Large intestine (tissue), 3 donors: Measurements from ENCODE around the gene CSTF1. TPM values are rescaled to one million over a fixed set of nuclear protein-coding genes. Genes with fewer than 3 reads are reported as not detected.

Source experiments
- DNase-seq, 2 donors: peaks; one replicate each; pipeline versions ENCODE4 v3.0.0 to v3.0.0-alpha.2; 2013
- H3K27ac ChIP-seq: one replicate; pipeline ENCODE4 v1.5.1; 2013; ENCODE audit warnings: low read length
- H3K27me3 ChIP-seq: 2 replicates; pipeline ENCODE4 v1.6.1; 2013; ENCODE audit warnings: low read length; ENCODE audit not compliant: control insufficient read depth, insufficient read depth
- H3K36me3 ChIP-seq: 2 replicates; pipeline ENCODE4 v1.6.1; 2013; ENCODE audit warnings: low read length; ENCODE audit not compliant: control insufficient read depth, insufficient read depth
- H3K4me1 ChIP-seq: one replicate; pipeline ENCODE4 v1.6.1; 2013; ENCODE audit warnings: low read length; ENCODE audit not compliant: control insufficient read depth, insufficient read depth
- H3K4me3 ChIP-seq: one replicate; pipeline ENCODE4 v1.5.1; 2013; ENCODE audit warnings: low read length
- H3K9me3 ChIP-seq: one replicate; pipeline ENCODE4 v1.6.1; 2013; ENCODE audit warnings: mild to moderate bottlenecking, low read depth, low read length, moderate library complexity; ENCODE audit not compliant: control insufficient read depth
- whole genome bisulfite sequencing: methylation state at CpG from one replicate; pipeline ENCODE4 v1.1.5; 2013; ENCODE audit warnings: low lambda C conversion rate; ENCODE audit not compliant: insufficient coverage; 5-methylcytosine and 5-hydroxymethylcytosine counted together
- polyA plus RNA-seq: library from polyadenylated mRNA; unstranded; fragments of 120-200 nt; gene quantifications from one replicate; pipeline ENCODE4 v1.2.1, GENCODE V29; 2013

CSTF1 gene
- polyA plus RNA-seq, 1 donor = 27.6 TPM

GRCh38 chr20:56414842-56415765 is 22.7 kb downstream of the CSTF1 start:
- no peak overlapping the region for H3K27ac ChIP-seq
- peaks cover 3% of the 10 kb centered on the region for H3K36me3 ChIP-seq
- no peak for DNase-seq
- no peaks in the 10 kb centered on the region for H3K9me3 ChIP-seq
- no peaks in the 10 kb centered on the region for H3K27me3 ChIP-seq
- no CpG with 5 or more reads among the region's 12 CpGs for WGBS
- no peak overlapping the region for H3K4me3 ChIP-seq
- H3K4me1 ChIP-seq = no peaks in the 10 kb centered on the region

GRCh38 chr20:56417402-56417801 is 25.0 kb downstream of the CSTF1 start:
- Histone ChIP-seq H3K36me3 (peaks cover 3% of the 10 kb centered on the region), H3K27me3 (no peaks in the 10 kb centered on the region), H3K4me1 (no peaks in the 10 kb centered on the region), H3K4me3 (no peak overlapping the region), H3K9me3 (no peaks in the 10 kb centered on the region), H3K27ac (no peak overlapping the region)
- DNase-seq = no peak
- 100% methylated on average over 1 of the region's 7 CpGs for WGBS

GRCh38 chr20:56417911-56418310 is 25.5 kb downstream of the CSTF1 start:
- Histone ChIP-seq H3K4me1 (no peaks in the 10 kb centered on the region), H3K27ac (no peak overlapping the region)
- no CpG with 5 or more reads among the region's 4 CpGs for WGBS

GRCh38 chr20:56418385-56418861 is 26.0 kb downstream of the CSTF1 start:
- Histone ChIP-seq H3K36me3 (peaks cover 3% of the 10 kb centered on the region), H3K27ac (no peak overlapping the region)
- no peak for DNase-seq

More at GRCh38 chr20:56417911-56418310, 25.5 kb downstream of the CSTF1 start:
- Histone ChIP-seq H3K9me3 (no peaks in the 10 kb centered on the region), H3K36me3 (peaks cover 3% of the 10 kb centered on the region), H3K4me3 (no peak overlapping the region), H3K27me3 (no peaks in the 10 kb centered on the region)
- DNase-seq = no peak

GRCh38 chr20:56420028-56420427 is 27.6 kb downstream of the CSTF1 start:
- WGBS = 100% methylated on average over 1 of the region's 2 CpGs
- H3K4me1 ChIP-seq = no peaks in the 10 kb centered on the region
- H3K9me3 ChIP-seq = no peaks in the 10 kb centered on the region
- H3K27me3 ChIP-seq = no peaks in the 10 kb centered on the region
- DNase-seq = no peak
- no peak overlapping the region for H3K27ac ChIP-seq
- H3K4me3 ChIP-seq = no peak overlapping the region
- peaks cover 3% of the 10 kb centered on the region for H3K36me3 ChIP-seq

More at GRCh38 chr20:56418385-56418861, 26.0 kb downstream of the CSTF1 start:
- no peaks in the 10 kb centered on the region for H3K9me3 ChIP-seq
- no peak overlapping the region for H3K4me3 ChIP-seq
- no peaks in the 10 kb centered on the region for H3K27me3 ChIP-seq
- 85% methylated on average over 5 of the region's 11 CpGs for WGBS
- no peaks in the 10 kb centered on the region for H3K4me1 ChIP-seq

- no peak overlapping the region for H3K4me3 ChIP-seq
- no peaks in the 10 kb centered on the region for H3K27me3 ChIP-seq
- H3K27ac ChIP-seq = no peak overlapping the region
- H3K36me3 ChIP-seq = peaks cover 3% of the 10 kb centered on the region
- DNase-seq = no peak
- no peaks in the 10 kb centered on the region for H3K9me3 ChIP-seq
- H3K4me1 ChIP-seq = no peaks in the 10 kb centered on the region
- no CpG with 5 or more reads among the region's 11 CpGs for WGBS
These were observed 28.7 kb downstream of the CSTF1 start for GRCh38 chr20:56420940-56421688.

- no peak for DNase-seq
- no peaks in the 10 kb centered on the region for H3K36me3 ChIP-seq
- no peaks in the 10 kb centered on the region for H3K4me1 ChIP-seq
- H3K9me3 ChIP-seq = no peaks in the 10 kb centered on the region
- WGBS = 73% methylated on average over 2 of the region's 9 CpGs
- H3K27ac ChIP-seq = no peak overlapping the region
- no peaks in the 10 kb centered on the region for H3K27me3 ChIP-seq
- H3K4me3 ChIP-seq = no peak overlapping the region
These were observed 29.8 kb downstream of the CSTF1 start for GRCh38 chr20:56422076-56422823.

GRCh38 chr20:56422824-56423189 is 30.4 kb downstream of the CSTF1 start:
- no peaks in the 10 kb centered on the region for H3K4me1 ChIP-seq
- DNase-seq = no peak
- H3K36me3 ChIP-seq = no peaks in the 10 kb centered on the region
- WGBS = no CpG with 5 or more reads among the region's 4 CpGs
- no peak overlapping the region for H3K4me3 ChIP-seq
- no peaks in the 10 kb centered on the region for H3K27me3 ChIP-seq
- H3K9me3 ChIP-seq = no peaks in the 10 kb centered on the region
- H3K27ac ChIP-seq = no peak overlapping the region

GRCh38 chr20:56423211-56423610 is 30.8 kb downstream of the CSTF1 start:
- H3K4me3 ChIP-seq = no peak overlapping the region
- H3K27ac ChIP-seq = no peak overlapping the region
- H3K4me1 ChIP-seq = no peaks in the 10 kb centered on the region
- no peak for DNase-seq
- no peaks in the 10 kb centered on the region for H3K9me3 ChIP-seq
- 100% methylated on average over 1 of the region's 1 CpG for WGBS
- no peaks in the 10 kb centered on the region for H3K27me3 ChIP-seq
- no peaks in the 10 kb centered on the region for H3K36me3 ChIP-seq

- H3K27ac ChIP-seq = no peak overlapping the region
- H3K9me3 ChIP-seq = no peaks in the 10 kb centered on the region
- no peak overlapping the region for H3K4me3 ChIP-seq
- no peaks in the 10 kb centered on the region for H3K36me3 ChIP-seq
- H3K4me1 ChIP-seq = no peaks in the 10 kb centered on the region
- WGBS = 100% methylated on average over 1 of the region's 1 CpG
- no peak for DNase-seq
- H3K27me3 ChIP-seq = no peaks in the 10 kb centered on the region
These were observed 31.4 kb downstream of the CSTF1 start for GRCh38 chr20:56423886-56424285.
